ENCODE measurements around the gene BAG1. TPM values are rescaled to one million over a fixed set of nuclear protein-coding genes. Genes with fewer than 3 reads are reported as not detected.

Gene BAG1
- polyA plus RNA-seq, 1 experiment, result 17.7 TPM

- ChIA-PET POLR2A (no interaction called here), CTCF (no interaction called here)
- Histone ChIP-seq H3K36me3 (ENCODE audit: control insufficient read depth, insufficient read depth, low read length) (peaks cover 9% of the 10 kb centered on the region), H3K4me3 (ENCODE audit: low read depth, low read length) (no peak overlapping the region), H3K27me3 (ENCODE audit: control insufficient read depth, insufficient read depth, low read length) (no peaks in the 10 kb centered on the region)
- TF ChIP-seq CTCF (IDR thresholded peaks at IDR 0.05; ENCODE audit: insufficient read depth, low read depth, low read length), result no peak
- DNase-seq (ENCODE audit: low read depth), result no peak
Measured at GRCh38 chr9:33270146-33270545, 5.6 kb upstream of the BAG1 start.

DNA sequence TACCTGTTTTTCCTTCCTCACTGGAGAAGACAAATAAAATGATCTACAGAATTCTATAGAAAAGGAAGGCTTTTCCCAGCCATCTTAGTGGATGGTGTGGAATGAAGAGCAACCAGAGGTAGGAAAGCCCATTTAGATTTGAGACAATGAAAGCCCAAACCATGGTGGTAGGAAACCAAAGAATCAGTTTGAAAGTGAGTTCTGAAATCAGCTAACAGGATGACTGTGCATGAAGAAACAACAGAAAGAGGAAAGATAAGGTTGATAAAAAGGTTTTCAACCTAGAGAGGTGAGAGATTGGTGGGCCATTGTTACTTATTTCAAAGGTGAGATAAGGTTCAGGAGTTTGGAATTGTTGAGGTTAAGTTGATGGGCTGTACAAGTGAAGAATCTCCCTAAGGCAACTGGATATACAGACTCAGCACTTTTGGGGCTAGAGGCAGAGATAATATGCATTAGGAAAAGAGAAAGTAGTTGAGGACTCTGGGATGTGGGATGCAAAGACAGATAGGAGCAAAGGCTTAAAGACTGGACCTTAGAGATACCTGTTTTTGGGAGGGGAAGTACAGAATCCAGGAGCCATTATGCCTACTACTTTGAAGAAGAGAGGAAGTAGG is 2.8 kb upstream of the BAG1 start:
- ChIA-PET POLR2A (no interaction called here), CTCF (interaction anchor here (1.5 kb wide), 1 partner anchor 16 kb away, joined by 3 read pairs; no protein-coding TSS in a partner anchor)
- Histone ChIP-seq H3K4me3 (ENCODE audit: low read depth, low read length) (no peak overlapping the region), H3K36me3 (ENCODE audit: control insufficient read depth, insufficient read depth, low read length) (peaks cover 6% of the 10 kb centered on the region), H3K27me3 (ENCODE audit: control insufficient read depth, insufficient read depth, low read length) (no peaks in the 10 kb centered on the region)
- no peak for DNase-seq (ENCODE audit: low read depth)
- TF ChIP-seq CTCF (IDR thresholded peaks at IDR 0.05; ENCODE audit: insufficient read depth, low read depth, low read length), result no peak

DNA sequence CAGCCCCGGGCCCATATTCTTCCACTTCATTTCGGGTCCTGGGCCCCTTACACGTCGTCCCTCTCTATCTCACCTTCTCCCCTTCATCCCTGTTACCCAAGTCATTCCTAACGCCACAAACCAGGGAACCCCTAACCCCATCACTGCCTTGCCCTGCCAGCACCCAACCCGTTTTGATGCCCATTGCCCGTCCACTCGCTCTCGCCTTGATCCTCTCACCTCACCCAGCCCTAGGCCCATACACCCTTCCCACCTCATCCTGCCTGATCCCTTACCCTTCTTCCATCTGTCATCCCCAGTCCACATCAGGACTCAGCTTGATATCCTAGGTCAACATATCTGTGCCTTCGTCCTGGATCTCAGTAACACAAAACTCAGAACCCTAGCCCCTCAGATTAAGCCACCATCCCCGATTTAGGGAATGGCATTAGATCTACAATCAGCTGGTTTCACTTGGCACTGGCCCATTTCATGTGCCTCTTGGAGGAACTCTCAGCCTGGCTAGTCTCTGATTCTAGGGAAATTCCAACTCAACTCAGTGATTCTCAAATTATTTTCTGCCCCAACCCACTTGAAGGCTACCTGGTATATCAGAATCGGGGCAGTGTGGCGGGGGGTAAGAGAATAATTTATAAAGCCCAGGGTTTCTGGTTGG is 830 bp upstream of the BAG1 start:
- Histone ChIP-seq H3K4me3 (ENCODE audit: low read depth, low read length) (peak overlapping the region; percentile 74), H3K36me3 (ENCODE audit: control insufficient read depth, insufficient read depth, low read length) (peaks cover 4% of the 10 kb centered on the region), H3K27me3 (ENCODE audit: control insufficient read depth, insufficient read depth, low read length) (no peaks in the 10 kb centered on the region)
- TF ChIP-seq CTCF (IDR thresholded peaks at IDR 0.05; ENCODE audit: insufficient read depth, low read depth, low read length), result no peak
- CTCF ChIA-PET, result interaction anchor here (1.0 kb wide), 1 partner anchor 13 kb away, joined by 3 read pairs; no protein-coding TSS in a partner anchor
- no peak for DNase-seq (ENCODE audit: low read depth)
- POLR2A ChIA-PET, result no interaction called here

GRCh38 chr9:33264003-33264472 is 470 bp downstream of the BAG1 start:
- peaks cover 8% of the 10 kb centered on the region for H3K36me3 ChIP-seq (ENCODE audit: control insufficient read depth, insufficient read depth, low read length)
- CTCF ChIA-PET, result interaction anchor here (0.5 to 1.1 kb wide), 4 partner anchors 10 to 67 kb away, joined by 3 read pairs; no protein-coding TSS in a partner anchor
- POLR2A ChIA-PET, result no interaction called here
- no peaks in the 10 kb centered on the region for H3K27me3 ChIP-seq (ENCODE audit: control insufficient read depth, insufficient read depth, low read length)
- H3K4me3 ChIP-seq (ENCODE audit: low read depth, low read length), result peak overlapping the region; percentile 95
- no peak for TF ChIP-seq CTCF (IDR thresholded peaks at IDR 0.05; ENCODE audit: insufficient read depth, low read depth, low read length)
- no peak for DNase-seq (ENCODE audit: low read depth)

DNA sequence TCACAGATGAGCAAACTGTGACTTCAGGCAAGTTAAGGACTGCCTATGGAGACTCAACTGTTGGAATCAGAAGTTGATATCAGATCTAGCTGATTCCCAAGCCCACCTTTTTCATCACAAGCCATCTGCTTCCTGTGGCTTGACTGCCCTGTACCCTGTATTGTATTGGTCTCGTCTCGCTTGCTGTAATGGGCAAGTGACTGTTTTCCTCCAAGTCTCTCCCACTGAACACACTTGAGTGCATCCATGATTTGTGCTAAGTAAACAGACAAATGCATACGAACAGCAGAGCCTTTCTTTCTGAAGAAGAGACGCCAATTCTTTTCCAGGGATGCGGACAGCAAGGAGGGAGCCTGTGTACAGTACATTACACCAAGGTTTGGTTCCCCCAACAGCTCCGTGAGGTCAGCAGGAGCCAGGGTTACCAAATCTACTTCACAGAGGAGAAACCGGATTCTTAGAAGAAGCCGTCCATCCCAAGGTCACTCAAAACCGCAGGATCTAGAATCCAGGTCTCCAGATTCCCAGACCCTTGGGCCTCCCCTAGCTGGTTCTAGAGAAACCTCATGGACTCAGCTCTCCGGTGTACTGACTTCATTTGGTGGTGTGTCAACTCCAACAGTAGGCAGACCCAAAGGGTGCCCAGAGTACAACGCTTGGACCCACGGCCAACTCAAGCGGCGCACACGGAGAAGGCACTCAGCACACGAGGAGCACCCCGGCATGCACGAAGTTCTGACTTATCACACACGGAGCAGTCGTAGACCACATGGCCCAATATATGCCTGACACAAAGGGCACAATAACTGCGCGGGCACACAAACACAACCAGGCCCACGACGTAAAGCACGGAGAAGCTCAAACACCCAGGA is 1.1 kb downstream of the BAG1 start:
- H3K36me3 ChIP-seq (ENCODE audit: control insufficient read depth, insufficient read depth, low read length), result peaks cover 10% of the 10 kb centered on the region
- no peak for TF ChIP-seq CTCF (IDR thresholded peaks at IDR 0.05; ENCODE audit: insufficient read depth, low read depth, low read length)
- no peaks in the 10 kb centered on the region for H3K27me3 ChIP-seq (ENCODE audit: control insufficient read depth, insufficient read depth, low read length)
- ChIA-PET CTCF (interaction anchor here (0.5 to 1.1 kb wide), 2 partner anchors 32 to 67 kb away, joined by 3 read pairs; no protein-coding TSS in a partner anchor), POLR2A (no interaction called here)
- no peak for DNase-seq (ENCODE audit: low read depth)
- H3K4me3 ChIP-seq (ENCODE audit: low read depth, low read length), result peak overlapping the region; percentile 95

Measured in BJ (cell line).